BJ (cell line): ENCODE measurements around the gene C15orf62. TPM values are rescaled to one million over a fixed set of nuclear protein-coding genes. Genes with fewer than 3 reads are reported as not detected.

ENCODE experiments used
- CTCF ChIA-PET: fragments of 350-600 bp; formaldehyde crosslinking; extraction: SDS; loops from one replicate; lab custom pipeline; 2021; ENCODE audit warnings: antibody characterized with exemption, inconsistent platforms; lab: Yijun Ruan, JAX
- POLR2A ChIA-PET: fragments of 300-600 bp; sonication (Branson Sonifier 250); formaldehyde crosslinking; extraction: SDS; loops from one replicate; lab custom pipeline; 2021; ENCODE audit warnings: antibody characterized with exemption; lab: Charles Lee
- DNase-seq: peaks from one replicate; pipeline ENCODE4 v3.0.0-alpha.2; 2011; ENCODE audit warnings: low read depth
- H3K27me3 ChIP-seq: 2 replicates; pipeline ENCODE4 v1.6.0; 2011; ENCODE audit warnings: low read length; ENCODE audit not compliant: control insufficient read depth, insufficient read depth
- H3K36me3 ChIP-seq: 2 replicates; pipeline ENCODE4 v1.5.1; 2011; ENCODE audit warnings: low read length; ENCODE audit not compliant: control insufficient read depth, insufficient read depth
- H3K4me3 ChIP-seq: 2 replicates; pipeline ENCODE4 v1.5.1; 2011; ENCODE audit warnings: low read depth, mild to moderate bottlenecking, control low read depth, low read length
- polyA plus RNA-seq: library from polyadenylated mRNA; depleted of rRNA; stranded (reverse); fragments of >200 nt; gene quantifications from 2 replicates; pipeline ENCODE4 v1.2.3, GENCODE V29; 2011
- TF ChIP-seq, protein P1 (sequence below): IDR thresholded peaks from 2 replicates; pipeline ENCODE4 v1.5.1; 2011; ENCODE audit warnings: low read depth, mild to moderate bottlenecking, control low read depth, inconsistent platforms, low read length, moderate library complexity; ENCODE audit not compliant: insufficient read depth

C15orf62 gene
- polyA plus RNA-seq, 1 experiment = 0.04 TPM

DNA sequence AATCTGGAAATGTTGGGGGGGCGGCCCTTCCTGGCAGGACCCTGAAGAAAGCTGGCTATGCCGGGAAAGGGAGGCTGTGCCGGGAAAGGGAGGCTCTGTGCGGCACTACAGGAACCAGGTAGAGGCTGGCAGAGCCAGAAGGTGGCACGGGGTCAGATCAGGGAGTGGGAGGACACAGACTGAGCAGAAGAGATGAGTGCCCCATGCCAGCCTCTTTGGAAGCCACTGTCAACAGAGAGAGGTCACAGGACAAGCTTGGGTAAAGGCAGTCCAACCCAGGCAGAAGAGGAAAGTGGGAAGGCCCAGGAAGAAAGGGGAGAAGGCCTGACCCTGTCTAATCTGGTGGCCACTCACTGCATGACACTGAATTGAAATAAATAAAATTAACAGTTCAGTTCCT lies 1.5 kb downstream of the C15orf62 start:
- POLR2A ChIA-PET = no interaction called here
- TF ChIP-seq, protein P1, sequence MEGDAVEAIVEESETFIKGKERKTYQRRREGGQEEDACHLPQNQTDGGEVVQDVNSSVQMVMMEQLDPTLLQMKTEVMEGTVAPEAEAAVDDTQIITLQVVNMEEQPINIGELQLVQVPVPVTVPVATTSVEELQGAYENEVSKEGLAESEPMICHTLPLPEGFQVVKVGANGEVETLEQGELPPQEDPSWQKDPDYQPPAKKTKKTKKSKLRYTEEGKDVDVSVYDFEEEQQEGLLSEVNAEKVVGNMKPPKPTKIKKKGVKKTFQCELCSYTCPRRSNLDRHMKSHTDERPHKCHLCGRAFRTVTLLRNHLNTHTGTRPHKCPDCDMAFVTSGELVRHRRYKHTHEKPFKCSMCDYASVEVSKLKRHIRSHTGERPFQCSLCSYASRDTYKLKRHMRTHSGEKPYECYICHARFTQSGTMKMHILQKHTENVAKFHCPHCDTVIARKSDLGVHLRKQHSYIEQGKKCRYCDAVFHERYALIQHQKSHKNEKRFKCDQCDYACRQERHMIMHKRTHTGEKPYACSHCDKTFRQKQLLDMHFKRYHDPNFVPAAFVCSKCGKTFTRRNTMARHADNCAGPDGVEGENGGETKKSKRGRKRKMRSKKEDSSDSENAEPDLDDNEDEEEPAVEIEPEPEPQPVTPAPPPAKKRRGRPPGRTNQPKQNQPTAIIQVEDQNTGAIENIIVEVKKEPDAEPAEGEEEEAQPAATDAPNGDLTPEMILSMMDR = no peak
- Histone ChIP-seq H3K4me3 (no peak overlapping the region), H3K36me3 (peaks cover 25% of the 10 kb centered on the region), H3K27me3 (no peaks in the 10 kb centered on the region)
- CTCF ChIA-PET = interaction anchor here (0.8 to 1.2 kb wide), 2 partner anchors 10 to 11 kb away, joined by 3 to 5 read pairs; no protein-coding TSS in a partner anchor
- no peak for DNase-seq

DNA sequence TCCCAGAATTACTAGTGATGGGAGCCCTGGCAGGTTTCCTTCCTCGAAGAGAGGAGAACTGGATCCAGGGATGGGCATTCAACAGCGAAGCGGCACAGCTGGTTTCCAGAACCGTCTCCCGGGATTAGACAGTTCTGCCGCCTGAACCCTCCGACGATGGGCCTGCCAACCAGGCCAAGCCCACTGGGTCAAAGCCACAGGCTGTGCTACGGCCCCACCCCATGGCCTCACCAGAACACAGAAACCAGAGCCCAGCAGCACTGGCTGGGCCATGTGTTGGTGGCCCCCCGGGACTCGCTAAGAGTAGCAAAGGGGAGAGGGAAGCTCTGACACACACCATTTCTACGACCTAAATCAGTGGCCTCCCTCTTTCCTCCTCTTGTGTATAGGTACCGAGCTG lies 2.2 kb downstream of the C15orf62 start:
- Histone ChIP-seq H3K27me3 (no peaks in the 10 kb centered on the region), H3K36me3 (peaks cover 29% of the 10 kb centered on the region), H3K4me3 (no peak overlapping the region)
- ChIA-PET POLR2A (no interaction called here), CTCF (interaction anchor here (0.7 to 1.2 kb wide), 2 partner anchors 10 to 14 kb away, joined by 3 to 5 read pairs; no protein-coding TSS in a partner anchor)
- no peak for DNase-seq
- TF ChIP-seq, protein P1 = no peak

DNA sequence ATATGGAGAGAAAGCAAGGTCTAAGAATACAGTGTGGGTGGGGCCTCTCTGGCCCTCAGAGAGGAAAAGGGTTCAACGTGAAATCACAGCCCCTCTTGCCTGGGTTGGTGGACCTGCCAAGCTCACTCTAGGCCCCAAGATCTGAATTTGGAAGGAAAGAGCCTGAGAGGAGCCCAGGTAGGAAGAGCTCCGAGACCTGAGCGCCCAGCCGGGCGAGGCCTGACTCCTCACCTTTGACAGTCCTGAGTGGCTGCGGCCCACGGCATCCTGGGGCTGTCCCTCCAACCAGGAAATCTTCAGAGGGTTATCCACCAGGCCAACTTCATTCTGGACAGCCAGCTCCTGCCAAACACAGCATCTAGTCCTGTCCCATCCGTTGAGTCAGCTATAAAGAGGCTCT lies 3.7 kb downstream of the C15orf62 start:
- Histone ChIP-seq H3K27me3 (no peaks in the 10 kb centered on the region), H3K4me3 (no peak overlapping the region), H3K36me3 (peaks cover 31% of the 10 kb centered on the region)
- ChIA-PET POLR2A (no interaction called here), CTCF (no interaction called here)
- DNase-seq = no peak
- TF ChIP-seq, protein P1 = no peak

DNA sequence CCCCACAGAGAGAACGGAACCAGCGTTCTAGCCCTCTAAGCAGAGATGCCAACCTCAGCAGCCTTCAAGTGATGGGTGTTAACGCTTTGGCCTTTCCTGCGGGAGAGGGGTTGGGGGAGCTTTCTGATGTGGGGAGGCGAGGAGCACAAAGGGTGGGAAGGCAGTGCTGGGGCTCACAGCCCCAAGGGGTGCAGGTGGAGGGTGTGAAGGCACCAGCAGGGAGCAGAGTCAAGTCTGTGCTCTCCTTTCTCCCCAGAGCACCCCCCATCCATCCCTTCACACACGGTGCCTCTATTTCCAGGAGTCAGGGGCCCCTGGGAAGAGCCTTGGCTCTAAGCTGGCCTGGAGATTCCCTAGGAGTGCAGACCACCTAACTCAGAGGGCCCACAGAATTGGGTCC lies 4.1 kb downstream of the C15orf62 start:
- H3K36me3 ChIP-seq = peaks cover 33% of the 10 kb centered on the region
- no peak for DNase-seq
- H3K27me3 ChIP-seq = no peaks in the 10 kb centered on the region
- POLR2A ChIA-PET = no interaction called here
- TF ChIP-seq, protein P1 = no peak
- CTCF ChIA-PET = no interaction called here
- H3K4me3 ChIP-seq = no peak overlapping the region

DNA sequence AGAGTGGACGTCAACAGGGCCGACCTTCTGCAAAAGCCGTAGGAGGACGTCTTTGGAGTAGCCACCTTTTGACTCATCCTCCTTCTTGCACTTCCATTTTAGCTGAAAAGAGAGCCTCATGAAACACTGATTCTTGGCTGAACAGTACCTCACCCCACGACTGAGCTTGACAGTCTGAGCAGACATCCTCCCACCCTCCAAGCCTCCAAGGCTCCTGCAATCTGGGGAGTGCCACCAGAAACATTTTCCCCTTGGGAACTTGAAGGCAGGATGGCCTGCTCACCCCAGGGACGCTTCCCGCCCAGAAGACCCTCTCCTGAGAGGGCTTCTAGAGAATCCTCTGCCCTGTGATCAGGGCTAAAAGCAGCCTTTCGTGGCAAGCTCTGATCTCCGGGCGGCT lies 5.2 kb downstream of the C15orf62 start:
- peaks cover 35% of the 10 kb centered on the region for H3K36me3 ChIP-seq
- H3K27me3 ChIP-seq = no peaks in the 10 kb centered on the region
- ChIA-PET CTCF (no interaction called here), POLR2A (no interaction called here)
- H3K4me3 ChIP-seq = no peak overlapping the region
- DNase-seq = no peak
- TF ChIP-seq, protein P1 = no peak
